HG02610 (cell line): ENCODE measurements around the gene PCDHB5.
"Not testable (repeated sequence)": the region's sequence is repeated elsewhere in the genome, so short reads cannot be mapped to it uniquely, and the experiment has no call there.

ENCODE experiments used
- ATAC-seq: cut with Tn5 transposase; IDR thresholded peaks from one replicate; pipeline ENCODE4 v1.9.1; 2021; ENCODE audit warnings: mild to moderate bottlenecking, moderate library complexity; ENCODE audit not compliant: unreplicated experiment

PCDHB5 gene

DNA sequence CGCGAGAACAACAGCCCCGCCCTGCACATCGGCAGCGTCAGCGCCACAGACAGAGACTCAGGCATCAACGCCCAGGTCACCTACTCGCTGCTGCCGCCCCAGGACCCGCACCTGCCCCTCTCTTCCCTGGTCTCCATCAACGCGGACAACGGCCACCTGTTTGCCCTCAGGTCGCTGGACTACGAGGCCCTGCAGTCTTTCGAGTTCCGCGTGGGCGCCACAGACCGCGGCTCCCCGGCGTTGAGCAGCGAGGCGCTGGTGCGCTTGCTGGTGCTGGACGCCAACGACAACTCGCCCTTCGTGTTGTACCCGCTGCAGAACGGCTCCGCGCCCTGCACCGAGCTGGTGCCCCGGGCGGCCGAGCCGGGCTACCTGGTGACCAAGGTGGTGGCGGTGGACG lies 16.6 kb downstream of the PCDHB5 start:
- ATAC-seq = not testable (repeated sequence)

- ATAC-seq = not testable (repeated sequence)
Measured at GRCh38 chr5:141152096-141152495, 17.1 kb downstream of the PCDHB5 start.

DNA sequence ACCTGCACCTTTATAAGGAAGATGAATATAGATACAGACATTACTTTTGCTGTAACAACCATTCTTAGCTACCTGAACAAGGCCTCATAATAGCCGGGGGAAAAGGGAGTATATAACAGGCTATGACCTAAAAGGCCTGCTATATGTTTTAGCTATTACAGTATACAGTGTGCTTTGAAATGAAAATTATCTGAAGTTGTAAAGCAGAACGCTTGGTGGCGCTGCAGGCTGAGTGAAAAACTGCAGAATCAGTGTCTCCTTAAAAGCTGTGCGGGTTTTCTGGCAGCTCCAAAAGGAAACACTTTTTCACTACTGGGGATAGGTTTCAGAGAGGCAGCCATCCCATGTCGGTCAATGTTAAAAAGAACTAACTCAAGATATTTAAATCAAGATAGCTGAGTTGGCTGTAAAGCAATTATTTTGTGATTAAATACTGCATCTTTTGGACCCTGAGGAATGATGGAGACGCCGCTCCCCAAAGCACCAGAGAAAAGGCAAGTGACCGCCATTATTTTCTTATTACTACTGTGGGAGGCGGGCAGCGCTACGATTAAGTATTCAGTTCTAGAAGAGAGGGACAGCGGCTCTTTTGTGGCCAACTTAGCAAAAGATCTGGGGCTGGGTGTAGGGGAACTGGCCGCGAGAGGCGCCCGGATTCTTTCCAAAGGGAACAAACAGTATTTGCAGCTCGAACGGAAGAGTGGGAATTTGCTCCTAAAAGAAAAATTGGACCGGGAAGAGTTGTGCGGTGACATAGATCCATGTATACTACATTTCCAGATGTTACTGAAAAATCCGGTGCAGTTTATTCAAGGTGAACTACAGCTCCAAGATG lies 20.8 kb downstream of the PCDHB5 start:
- ATAC-seq = no peak

DNA sequence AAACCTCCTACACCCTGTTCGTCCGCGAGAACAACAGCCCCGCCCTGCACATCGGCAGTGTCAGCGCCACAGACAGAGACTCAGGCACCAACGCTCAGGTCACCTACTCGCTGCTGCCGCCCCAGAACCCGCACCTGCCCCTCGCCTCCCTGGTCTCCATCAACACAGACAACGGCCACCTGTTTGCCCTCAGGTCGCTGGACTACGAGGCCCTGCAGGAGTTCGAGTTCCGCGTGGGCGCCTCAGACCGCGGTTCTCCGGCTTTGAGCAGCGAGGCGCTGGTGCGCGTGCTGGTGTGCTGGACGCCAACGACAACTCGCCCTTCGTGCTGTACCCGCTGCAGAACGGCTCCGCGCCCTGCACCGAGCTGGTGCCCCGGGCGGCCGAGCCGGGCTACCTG lies 22.4 kb downstream of the PCDHB5 start:
- ATAC-seq = not testable (repeated sequence)

DNA sequence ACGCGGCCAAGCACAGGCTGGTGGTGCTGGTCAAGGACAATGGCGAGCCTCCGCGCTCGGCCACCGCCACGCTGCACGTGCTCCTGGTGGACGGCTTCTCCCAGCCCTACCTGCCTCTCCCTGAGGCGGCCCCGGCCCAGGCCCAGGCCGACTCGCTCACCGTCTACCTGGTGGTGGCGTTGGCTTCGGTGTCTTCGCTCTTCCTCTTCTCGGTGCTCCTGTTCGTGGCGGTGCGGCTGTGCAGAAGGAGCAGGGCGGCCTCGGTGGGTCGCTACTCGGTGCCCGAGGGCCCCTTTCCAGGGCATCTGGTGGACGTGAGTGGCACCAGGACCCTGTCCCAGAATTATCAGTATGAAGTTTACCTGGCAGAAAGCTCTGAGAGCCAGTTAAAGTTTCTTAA lies 22.9 kb downstream of the PCDHB5 start:
- ATAC-seq = not testable (repeated sequence)

GRCh38 chr5:141172381-141173204 lies 37.6 kb downstream of the PCDHB5 start, which contains the start of gene PCDHB7:
Gene PCDHB7, plus strand, starts transcription at chr5:141172644. Its CDS starts 192 bp downstream, at chr5:141172836.
- no peak for ATAC-seq

DNA sequence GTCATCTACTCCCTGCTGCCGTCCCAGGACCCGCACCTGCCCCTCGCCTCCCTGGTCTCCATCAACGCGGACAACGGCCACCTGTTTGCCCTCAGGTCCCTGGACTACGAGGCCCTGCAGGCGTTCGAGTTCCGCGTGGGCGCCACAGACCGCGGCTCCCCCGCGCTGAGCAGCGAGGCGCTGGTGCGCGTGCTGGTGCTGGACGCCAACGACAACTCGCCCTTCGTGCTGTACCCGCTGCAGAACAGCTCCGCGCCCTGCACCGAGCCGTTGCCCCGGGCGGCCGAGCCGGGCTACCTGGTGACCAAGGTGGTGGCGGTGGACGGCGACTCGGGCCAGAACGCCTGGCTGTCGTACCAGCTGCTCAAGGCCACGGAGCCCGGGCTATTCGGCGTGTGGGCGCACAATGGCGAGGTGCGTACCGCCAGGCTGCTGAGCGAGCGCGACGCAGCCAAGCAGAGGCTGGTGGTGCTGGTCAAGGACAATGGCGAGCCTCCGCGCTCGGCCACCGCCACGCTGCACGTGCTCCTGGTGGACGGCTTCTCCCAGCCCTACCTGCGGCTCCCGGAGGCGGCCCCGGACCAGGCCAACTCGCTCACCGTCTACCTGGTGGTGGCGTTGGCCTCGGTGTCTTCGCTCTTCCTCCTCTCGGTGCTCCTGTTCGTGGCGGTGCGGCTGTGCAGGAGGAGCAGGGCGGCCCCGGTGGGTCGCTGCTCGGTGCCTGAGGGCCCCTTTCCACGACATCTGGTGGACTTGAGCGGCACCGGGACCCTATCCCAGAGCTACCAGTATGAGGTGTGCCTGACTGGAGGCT lies 39.5 kb downstream of the PCDHB5 start:
- ATAC-seq = not testable (repeated sequence)

DNA sequence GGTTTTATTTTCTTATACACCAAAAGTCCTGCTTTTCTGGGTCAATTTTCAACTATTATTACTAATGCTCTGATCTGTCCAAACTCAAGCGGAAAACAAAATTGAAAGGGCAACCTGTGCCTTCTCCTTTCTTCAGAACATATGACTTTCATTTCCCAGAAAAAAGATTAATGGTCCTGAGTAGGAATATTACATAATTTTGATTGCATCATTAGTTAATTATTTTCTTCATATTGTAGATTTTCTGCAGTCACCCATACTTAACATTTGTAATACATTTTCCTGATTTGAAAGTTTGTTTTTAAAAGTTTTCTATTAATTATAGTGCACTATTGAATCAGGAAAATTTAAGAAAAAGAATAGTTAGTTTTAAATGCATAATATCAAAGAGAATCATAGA lies 40.9 kb downstream of the PCDHB5 start:
- no peak for ATAC-seq

GRCh38 chr5:141177577-141178191 lies 42.7 kb downstream of the PCDHB5 start, which contains the start of gene PCDHB8:
Gene PCDHB8, plus strand, starts transcription at chr5:141177790. Its CDS starts 245 bp downstream, at chr5:141178035.
- not testable (repeated sequence) for ATAC-seq

DNA sequence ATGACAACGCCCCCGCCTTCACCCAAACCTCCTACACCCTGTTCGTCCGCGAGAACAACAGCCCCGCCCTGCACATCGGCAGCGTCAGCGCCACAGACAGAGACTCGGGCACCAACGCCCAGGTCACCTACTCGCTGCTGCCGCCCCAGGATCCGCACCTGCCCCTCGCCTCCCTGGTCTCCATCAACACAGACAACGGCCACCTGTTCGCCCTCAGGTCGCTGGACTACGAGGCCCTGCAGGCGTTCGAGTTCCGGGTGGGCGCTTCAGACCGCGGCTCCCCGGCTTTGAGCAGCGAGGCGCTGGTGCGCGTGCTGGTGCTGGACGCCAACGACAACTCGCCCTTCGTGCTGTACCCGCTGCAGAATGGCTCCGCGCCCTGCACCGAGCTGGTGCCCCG lies 44.4 kb downstream of the PCDHB5 start:
- not testable (repeated sequence) for ATAC-seq

GRCh38 chr5:141179876-141180275 lies 44.9 kb downstream of the PCDHB5 start:
- ATAC-seq = not testable (repeated sequence)

DNA sequence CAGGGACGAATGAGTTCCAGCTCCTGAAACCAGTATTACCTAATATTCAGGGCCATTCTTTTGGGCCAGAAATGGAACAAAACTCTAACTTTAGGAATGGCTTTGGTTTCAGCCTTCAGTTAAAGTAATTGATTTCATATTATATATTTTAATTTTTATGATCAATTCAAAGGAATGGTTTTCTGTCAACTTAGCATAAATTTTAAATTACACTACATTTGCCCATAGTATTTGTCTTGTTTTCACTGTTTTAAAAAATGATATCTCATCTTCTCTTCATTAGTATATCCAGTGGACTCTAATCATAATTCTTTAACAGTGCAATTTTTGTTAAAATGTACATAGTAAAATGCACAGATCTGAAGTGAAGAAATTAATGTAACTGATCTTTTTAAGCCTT lies 45.3 kb downstream of the PCDHB5 start:
- no peak for ATAC-seq

- ATAC-seq = no peak
Measured at GRCh38 chr5:141182248-141182647, 47.2 kb downstream of the PCDHB5 start, which contains the start of gene PCDHB16. Gene PCDHB16, plus strand, starts transcription at chr5:141182387. Its CDS starts 173 bp downstream, at chr5:141182560.

DNA sequence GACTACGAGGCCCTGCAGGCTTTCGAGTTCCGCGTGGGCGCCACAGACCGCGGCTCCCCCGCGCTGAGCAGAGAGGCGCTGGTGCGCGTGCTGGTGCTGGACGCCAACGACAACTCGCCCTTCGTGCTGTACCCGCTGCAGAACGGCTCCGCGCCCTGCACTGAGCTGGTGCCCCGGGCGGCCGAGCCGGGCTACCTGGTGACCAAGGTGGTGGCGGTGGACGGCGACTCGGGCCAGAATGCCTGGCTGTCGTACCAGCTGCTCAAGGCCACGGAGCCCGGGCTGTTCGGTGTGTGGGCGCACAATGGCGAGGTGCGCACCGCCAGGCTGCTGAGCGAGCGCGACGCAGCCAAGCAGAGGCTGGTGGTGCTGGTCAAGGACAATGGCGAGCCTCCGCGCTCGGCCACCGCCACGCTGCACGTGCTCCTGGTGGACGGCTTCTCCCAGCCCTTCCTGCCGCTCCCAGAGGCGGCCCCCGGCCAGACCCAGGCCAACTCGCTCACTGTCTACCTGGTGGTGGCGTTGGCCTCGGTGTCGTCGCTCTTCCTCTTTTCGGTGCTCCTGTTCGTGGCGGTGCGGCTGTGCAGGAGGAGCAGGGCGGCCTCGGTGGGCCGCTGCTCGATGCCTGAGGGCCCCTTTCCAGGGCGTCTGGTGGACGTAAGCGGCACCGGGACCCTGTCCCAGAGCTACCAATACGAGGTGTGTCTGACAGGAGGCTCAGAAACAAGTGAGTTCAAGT lies 49.3 kb downstream of the PCDHB5 start:
- not testable (repeated sequence) for ATAC-seq

- no peak for ATAC-seq
Measured at GRCh38 chr5:141186897-141187512, 52.0 kb downstream of the PCDHB5 start, which contains the start of gene PCDHB9. Gene PCDHB9, plus strand, starts transcription at chr5:141187161. Its CDS starts 158 bp downstream, at chr5:141187319.
